Measurements from ENCODE around the gene MANBA. TPM values are rescaled to one million over a fixed set of nuclear protein-coding genes. Genes with fewer than 3 reads are reported as not detected.
"Not testable (repeated sequence)": the region's sequence is repeated elsewhere in the genome, so short reads cannot be mapped to it uniquely, and the experiment has no call there.

MANBA gene
- total RNA-seq, 4 donors from 2014 or later, result 10.4 to 21.7 (median 15.1) TPM

DNA sequence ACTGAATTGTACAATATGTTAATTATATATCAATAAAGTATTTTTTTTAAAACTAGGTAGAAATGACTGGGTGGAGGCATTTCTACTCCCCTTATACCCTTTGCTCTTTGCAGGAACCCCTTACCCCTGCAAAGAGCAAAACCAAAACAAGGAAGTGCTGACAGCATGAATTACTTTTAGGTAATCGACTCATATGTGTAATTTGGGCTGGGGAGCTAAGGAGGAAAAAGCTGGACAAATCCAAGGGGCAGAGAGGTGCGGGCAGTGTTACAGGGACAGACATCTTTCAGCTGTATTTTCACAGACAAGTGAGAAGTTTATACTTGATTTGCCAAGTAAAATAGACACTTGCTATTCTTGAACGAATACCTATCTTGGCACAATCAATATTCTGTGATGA is 35.5 kb downstream of the MANBA start:
- intact Hi-C loops (cut with DNase I), result no loop called here

DNA sequence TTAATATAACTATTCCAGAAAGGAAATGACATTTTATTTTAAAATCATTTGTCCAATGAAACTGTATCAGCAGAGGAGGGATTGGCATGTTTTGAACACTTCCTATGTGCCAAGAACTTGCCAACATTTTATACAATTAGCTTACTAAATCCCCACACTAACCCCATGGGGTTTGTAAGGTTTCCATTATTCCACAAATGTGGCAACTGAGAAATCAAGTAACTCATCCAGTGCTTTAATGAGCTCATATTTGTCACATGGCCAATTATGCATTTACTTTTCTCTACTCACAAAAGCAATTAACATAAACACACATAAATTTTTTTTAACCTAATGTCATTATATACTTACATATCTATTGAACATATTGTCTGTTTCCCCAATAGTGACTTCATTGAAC is 37.3 kb downstream of the MANBA start:
- H3K9me3 ChIP-seq, result no peaks in the 10 kb centered on the region
- intact Hi-C loops (cut with DNase I), result no loop called here
- no peak overlapping the region for H3K4me3 ChIP-seq
- no peaks in the 10 kb centered on the region for H3K4me1 ChIP-seq
- no peak overlapping the region for H3K27ac ChIP-seq
- no peaks in the 10 kb centered on the region for H3K27me3 ChIP-seq
- TF ChIP-seq POLR2A (IDR thresholded peaks at IDR 0.05), result no peak
- TF ChIP-seq, protein P1, sequence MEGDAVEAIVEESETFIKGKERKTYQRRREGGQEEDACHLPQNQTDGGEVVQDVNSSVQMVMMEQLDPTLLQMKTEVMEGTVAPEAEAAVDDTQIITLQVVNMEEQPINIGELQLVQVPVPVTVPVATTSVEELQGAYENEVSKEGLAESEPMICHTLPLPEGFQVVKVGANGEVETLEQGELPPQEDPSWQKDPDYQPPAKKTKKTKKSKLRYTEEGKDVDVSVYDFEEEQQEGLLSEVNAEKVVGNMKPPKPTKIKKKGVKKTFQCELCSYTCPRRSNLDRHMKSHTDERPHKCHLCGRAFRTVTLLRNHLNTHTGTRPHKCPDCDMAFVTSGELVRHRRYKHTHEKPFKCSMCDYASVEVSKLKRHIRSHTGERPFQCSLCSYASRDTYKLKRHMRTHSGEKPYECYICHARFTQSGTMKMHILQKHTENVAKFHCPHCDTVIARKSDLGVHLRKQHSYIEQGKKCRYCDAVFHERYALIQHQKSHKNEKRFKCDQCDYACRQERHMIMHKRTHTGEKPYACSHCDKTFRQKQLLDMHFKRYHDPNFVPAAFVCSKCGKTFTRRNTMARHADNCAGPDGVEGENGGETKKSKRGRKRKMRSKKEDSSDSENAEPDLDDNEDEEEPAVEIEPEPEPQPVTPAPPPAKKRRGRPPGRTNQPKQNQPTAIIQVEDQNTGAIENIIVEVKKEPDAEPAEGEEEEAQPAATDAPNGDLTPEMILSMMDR (IDR thresholded peaks at IDR 0.05), result no peak
- DNase-seq, result no peak
- peaks cover 0 to 35% (median 0%) of the 10 kb centered on the region in 3 donors for H3K36me3 ChIP-seq

More for the DNA sequence above, 35.5 kb downstream of the MANBA start:
- H3K36me3 ChIP-seq, result peaks cover 0 to 18% (median 0%) of the 10 kb centered on the region in 3 donors
- H3K9me3 ChIP-seq, result no peaks in the 10 kb centered on the region
- no peaks in the 10 kb centered on the region for H3K27me3 ChIP-seq
- WGBS, 2 donors, result 58 to 67% methylated on average over 3 of the region's 3 CpGs
- no peak for DNase-seq
- H3K4me1 ChIP-seq, result no peaks in the 10 kb centered on the region
- no peak for TF ChIP-seq POLR2A (IDR thresholded peaks at IDR 0.05)
- TF ChIP-seq, protein P1 (IDR thresholded peaks at IDR 0.05), result no peak
- no peak overlapping the region for H3K4me3 ChIP-seq
- no peak overlapping the region for H3K27ac ChIP-seq

DNA sequence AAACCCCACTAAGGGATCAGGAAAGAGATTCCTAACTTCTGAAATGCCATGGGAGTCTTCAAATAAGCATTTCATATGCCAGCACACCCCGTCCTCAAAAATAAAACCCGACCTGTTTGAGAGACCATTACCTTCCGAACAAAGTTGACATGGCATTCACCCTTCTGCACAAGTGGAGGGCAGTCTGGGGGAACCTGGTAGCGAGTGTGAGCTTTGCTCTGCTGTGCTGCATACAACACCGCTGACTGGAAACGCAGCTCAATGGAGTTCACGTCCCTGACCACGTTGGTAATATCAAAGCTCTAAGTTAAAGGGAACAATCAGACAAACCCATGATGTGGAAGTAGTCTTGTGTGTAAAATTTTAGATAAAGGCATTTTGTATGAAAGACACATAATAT is 38.0 kb downstream of the MANBA start:
- Histone ChIP-seq H3K36me3 (peaks cover 0 to 37% (median 0%) of the 10 kb centered on the region in 3 donors), H3K4me1 (no peaks in the 10 kb centered on the region), H3K27me3 (no peaks in the 10 kb centered on the region), H3K9me3 (no peaks in the 10 kb centered on the region), H3K4me3 (no peak overlapping the region), H3K27ac (no peak overlapping the region)
- 91 to 95% methylated on average over 7 to 8 of the region's 8 CpGs for WGBS, 2 donors
- intact Hi-C loops (cut with DNase I), result no loop called here
- no peak for TF ChIP-seq POLR2A (IDR thresholded peaks at IDR 0.05)
- TF ChIP-seq, protein P1 (IDR thresholded peaks at IDR 0.05), result no peak
- no peak for DNase-seq

DNA sequence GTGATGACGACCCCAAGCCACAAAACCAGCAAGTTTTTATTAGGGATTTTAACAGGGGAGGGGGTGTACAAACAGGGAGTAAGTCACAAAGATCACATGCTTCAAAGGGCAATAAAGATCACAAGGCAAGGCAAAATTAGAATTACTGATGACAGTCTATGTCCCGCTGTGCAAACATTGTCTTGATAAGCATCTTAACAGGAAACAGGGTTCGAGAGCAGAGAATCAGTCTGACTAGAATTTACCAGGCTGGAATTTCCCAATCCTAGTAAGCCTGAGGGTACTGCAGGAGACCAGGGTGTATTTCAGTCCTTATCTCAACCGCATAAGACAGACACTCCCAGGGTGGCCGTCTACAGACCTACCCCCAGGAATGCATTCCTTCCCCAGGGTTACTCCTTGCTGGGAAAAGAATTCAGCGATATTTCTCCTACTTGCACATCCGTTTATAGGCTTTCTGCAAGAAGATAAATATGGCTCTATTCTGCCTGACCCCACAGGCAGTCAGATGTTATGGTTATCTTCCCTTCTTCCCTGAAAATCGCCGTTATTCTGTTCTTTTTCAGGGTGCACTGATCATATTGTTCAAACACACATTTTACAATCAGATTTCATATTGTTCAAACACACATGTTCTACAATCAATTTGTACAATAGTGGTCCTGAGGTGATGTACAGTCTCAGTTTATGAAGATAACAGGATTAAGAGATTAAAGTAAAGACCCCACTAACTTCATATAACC is 41.8 kb downstream of the MANBA start:
- H3K4me1 ChIP-seq; H3K27ac ChIP-seq; DNase-seq; H3K4me3 ChIP-seq; H3K9me3 ChIP-seq; H3K27me3 ChIP-seq; intact Hi-C loops (cut with DNase I): not testable (repeated sequence)
- WGBS, 2 donors, result 91 to 94% methylated on average over 9 of the region's 9 CpGs
- peaks cover 0 to 37% (median 0%) of the 10 kb centered on the region in 3 donors for H3K36me3 ChIP-seq

DNA sequence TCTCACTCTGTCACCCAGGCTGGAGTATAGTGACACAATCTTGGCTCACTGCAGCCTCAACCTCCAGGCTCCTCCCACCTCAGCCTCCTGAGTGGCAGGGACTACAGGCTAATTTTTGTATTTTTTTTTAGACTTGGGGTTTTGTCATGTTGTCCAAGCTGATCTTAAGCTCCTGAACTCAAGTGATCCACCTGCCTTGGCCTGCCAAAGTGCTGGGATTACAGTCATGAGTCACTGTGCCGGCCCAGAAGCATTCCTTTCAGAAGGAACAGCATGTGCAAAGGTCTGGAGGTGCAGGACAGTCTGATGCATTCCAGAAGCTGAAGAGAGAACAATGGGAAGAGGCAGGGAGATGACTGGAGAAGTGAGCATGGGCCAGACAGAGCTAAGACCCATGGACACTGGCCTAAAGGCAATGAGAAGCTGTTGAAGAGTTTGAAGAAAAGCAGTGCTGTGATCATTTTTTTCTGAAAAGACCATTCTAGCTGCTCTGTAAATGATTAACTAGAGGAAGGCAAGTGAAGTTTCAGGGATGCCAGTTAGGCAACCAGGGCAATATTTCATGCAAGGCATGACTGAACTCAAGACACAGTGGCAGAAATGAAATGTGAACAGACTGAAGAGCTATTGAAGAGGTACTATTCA is 43.2 kb downstream of the MANBA start:
- H3K4me1 ChIP-seq, result no peaks in the 10 kb centered on the region
- H3K9me3 ChIP-seq, result no peaks in the 10 kb centered on the region
- intact Hi-C loops (cut with DNase I), result no loop called here
- no peaks in the 10 kb centered on the region for H3K27me3 ChIP-seq
- H3K36me3 ChIP-seq, result peaks cover 0 to 29% (median 0%) of the 10 kb centered on the region in 3 donors
- no peak overlapping the region for H3K4me3 ChIP-seq
- H3K27ac ChIP-seq, result no peak overlapping the region
- WGBS, 2 donors, result 55 to 60% methylated on average over 1 of the region's 1 CpG
- no peak for DNase-seq
- TF ChIP-seq POLR2A (IDR thresholded peaks at IDR 0.05), result no peak

DNA sequence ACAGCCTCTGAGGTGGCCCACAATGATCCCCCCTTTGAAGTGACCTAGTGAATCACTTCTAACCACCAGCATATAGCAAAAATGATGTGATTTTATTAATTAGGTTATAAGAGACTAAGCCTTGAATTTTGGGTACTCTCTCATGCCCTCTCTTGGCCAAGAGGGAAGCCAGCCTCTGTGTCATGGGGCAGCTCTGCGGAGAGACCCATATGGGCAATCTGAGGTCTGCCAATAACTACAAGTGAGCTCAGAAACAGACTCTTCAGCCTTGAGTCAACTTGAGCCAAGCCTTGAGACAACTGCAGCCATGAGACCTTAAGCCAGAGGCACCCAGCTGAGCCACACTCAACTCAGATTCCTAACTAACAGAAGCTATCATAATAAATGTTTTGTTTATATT is 45.7 kb downstream of the MANBA start:
- Histone ChIP-seq H3K9me3 (no peaks in the 10 kb centered on the region), H3K4me3 (no peak overlapping the region), H3K27me3 (no peaks in the 10 kb centered on the region), H3K36me3 (peaks cover 0 to 18% (median 0%) of the 10 kb centered on the region in 3 donors), H3K4me1 (no peaks in the 10 kb centered on the region), H3K27ac (no peak overlapping the region)
- TF ChIP-seq, protein P1 (IDR thresholded peaks at IDR 0.05), result no peak
- TF ChIP-seq POLR2A (IDR thresholded peaks at IDR 0.05), result no peak
- no peak for DNase-seq
- WGBS, 2 donors, result 60 to 88% methylated on average over 1 of the region's 1 CpG
- intact Hi-C loops (cut with DNase I), result no loop called here

DNA sequence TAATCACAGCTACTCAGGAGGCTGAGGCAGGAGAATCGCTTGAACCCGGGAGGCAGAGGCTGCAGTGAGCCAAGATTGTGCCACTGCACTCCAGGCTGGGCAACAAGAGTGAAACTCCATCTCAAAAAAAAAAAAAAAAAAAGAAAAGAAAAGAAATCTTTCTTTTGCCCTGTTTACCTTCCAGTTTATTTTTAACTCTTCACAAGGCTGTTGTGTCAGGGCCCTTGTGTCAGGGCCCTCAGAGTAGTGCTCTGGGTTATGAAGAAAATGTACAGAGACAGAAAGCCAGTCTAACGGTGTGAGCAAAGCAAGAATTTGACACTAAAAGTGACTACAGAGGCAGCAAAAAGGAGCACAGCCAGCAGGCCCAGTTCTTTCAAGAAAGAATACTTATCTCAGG is 47.0 kb downstream of the MANBA start:
- H3K4me3 ChIP-seq; H3K9me3 ChIP-seq; H3K27me3 ChIP-seq; H3K27ac ChIP-seq; H3K4me1 ChIP-seq; H3K36me3 ChIP-seq; intact Hi-C loops (cut with DNase I); DNase-seq: not testable (repeated sequence)
- WGBS, 2 donors, result 92 to 94% methylated on average over 3 of the region's 3 CpGs

Data from esophagus squamous epithelium (tissue), 5 donors.